ENCODE data around the gene TBC1D13.

The TBC1D13 gene

DNA sequence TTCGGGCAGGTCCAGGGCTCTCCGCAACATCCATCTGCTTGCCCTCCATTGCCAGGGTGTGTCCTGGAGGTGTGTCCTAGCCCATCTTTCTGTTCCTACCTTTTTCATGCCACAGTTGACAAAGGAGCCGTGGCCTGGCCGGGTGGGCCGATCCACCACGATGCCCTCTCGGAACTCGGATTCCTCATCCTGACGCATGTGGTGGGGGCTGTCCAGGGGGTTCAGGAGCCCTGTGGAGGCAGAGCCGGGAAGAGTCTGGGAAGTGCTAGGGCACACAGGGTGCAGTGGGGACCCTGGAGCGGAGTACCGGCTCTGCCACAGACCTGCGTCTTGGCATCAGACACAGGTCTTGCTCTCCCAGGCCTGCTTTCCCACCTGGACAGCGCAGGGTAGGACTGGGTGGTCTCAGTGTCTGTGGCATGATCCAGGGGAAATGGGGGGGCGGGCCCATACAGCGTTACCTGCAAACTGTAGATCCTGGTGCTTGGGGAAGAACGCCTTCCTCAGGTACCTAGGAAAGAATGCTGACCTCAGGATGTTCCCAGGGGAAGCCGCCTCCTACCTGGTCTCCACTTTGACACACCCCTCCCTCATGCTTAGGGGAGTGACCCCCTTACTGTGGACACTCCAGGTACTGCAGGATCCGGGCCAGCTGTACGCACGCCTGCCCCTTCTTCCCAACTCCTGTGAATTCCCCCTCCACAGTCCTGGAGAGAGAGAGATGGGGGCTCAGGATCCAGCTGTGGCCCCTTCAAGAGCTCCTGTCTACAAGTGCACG is 39.1 kb downstream of the TBC1D13 start:
- Histone ChIP-seq H3K9ac (ENCODE audit: low read depth, low read length, poor library complexity, severe bottlenecking) (no peak overlapping the region), H4K20me1 (ENCODE audit: insufficient read depth, low read length, poor library complexity, severe bottlenecking) (no peaks in the 10 kb centered on the region), H3K4me2 (ENCODE audit: low read depth, low read length, poor library complexity, severe bottlenecking) (no peak overlapping the region), H3K4me1 (ENCODE audit: insufficient read depth, low read length, poor library complexity, severe bottlenecking) (no peaks in the 10 kb centered on the region), H3K9me2 (replicated peaks; ENCODE audit: low read depth, low read length) (no peaks in the 10 kb centered on the region), H2AFZ (ENCODE audit: low read length) (no peak overlapping the region), H3K9me3 (ENCODE audit: insufficient read depth, low read depth, low read length) (no peaks in the 10 kb centered on the region), H3K79me2 (ENCODE audit: insufficient read depth, low read length) (peaks cover 12% of the 10 kb centered on the region), H3K36me3 (ENCODE audit: insufficient read depth, low read length) (peaks cover 15% of the 10 kb centered on the region; the same call in 1 of the 2 replicates), H3K27me3 (ENCODE audit: insufficient read depth, low read length, poor library complexity, severe bottlenecking) (no peaks in the 10 kb centered on the region), H3F3A (ENCODE audit: low read depth) (no peaks in the 10 kb centered on the region), H3K4me3 (ENCODE audit: low read length, poor library complexity, severe bottlenecking) (no peak overlapping the region)
- TF ChIP-seq, protein P1, sequence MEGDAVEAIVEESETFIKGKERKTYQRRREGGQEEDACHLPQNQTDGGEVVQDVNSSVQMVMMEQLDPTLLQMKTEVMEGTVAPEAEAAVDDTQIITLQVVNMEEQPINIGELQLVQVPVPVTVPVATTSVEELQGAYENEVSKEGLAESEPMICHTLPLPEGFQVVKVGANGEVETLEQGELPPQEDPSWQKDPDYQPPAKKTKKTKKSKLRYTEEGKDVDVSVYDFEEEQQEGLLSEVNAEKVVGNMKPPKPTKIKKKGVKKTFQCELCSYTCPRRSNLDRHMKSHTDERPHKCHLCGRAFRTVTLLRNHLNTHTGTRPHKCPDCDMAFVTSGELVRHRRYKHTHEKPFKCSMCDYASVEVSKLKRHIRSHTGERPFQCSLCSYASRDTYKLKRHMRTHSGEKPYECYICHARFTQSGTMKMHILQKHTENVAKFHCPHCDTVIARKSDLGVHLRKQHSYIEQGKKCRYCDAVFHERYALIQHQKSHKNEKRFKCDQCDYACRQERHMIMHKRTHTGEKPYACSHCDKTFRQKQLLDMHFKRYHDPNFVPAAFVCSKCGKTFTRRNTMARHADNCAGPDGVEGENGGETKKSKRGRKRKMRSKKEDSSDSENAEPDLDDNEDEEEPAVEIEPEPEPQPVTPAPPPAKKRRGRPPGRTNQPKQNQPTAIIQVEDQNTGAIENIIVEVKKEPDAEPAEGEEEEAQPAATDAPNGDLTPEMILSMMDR (conservative IDR thresholded peaks at IDR 0.05; ENCODE audit: low read length), result no peak
- no peak for TF ChIP-seq EZH2phosphoT487 (IDR thresholded peaks at IDR 0.05; ENCODE audit: borderline replicate concordance)

GRCh38 chr9:128828267-128828666 is 41.2 kb downstream of the TBC1D13 start:
- H3F3A ChIP-seq (ENCODE audit: low read depth), result no peaks in the 10 kb centered on the region
- H3K4me3 ChIP-seq (ENCODE audit: low read length, poor library complexity, severe bottlenecking), result peak overlapping the region; percentile 93
- peaks cover 7% of the 10 kb centered on the region; the same call in 1 of the 2 replicates for H3K36me3 ChIP-seq (ENCODE audit: insufficient read depth, low read length)
- peaks cover 12% of the 10 kb centered on the region for H3K79me2 ChIP-seq (ENCODE audit: insufficient read depth, low read length)
- TF ChIP-seq, protein P1 (conservative IDR thresholded peaks at IDR 0.05; ENCODE audit: low read length), result peak; percentile 18; the same call in 1 of the 2 replicates
- no peak for TF ChIP-seq EZH2phosphoT487 (IDR thresholded peaks at IDR 0.05; ENCODE audit: borderline replicate concordance)
- no peaks in the 10 kb centered on the region for H3K4me1 ChIP-seq (ENCODE audit: insufficient read depth, low read length, poor library complexity, severe bottlenecking)
- H3K9me3 ChIP-seq (ENCODE audit: insufficient read depth, low read depth, low read length), result no peaks in the 10 kb centered on the region
- H3K9me2 ChIP-seq (replicated peaks; ENCODE audit: low read depth, low read length), result no peaks in the 10 kb centered on the region
- peak overlapping the region; percentile 88 for H3K9ac ChIP-seq (ENCODE audit: low read depth, low read length, poor library complexity, severe bottlenecking)
- no peak overlapping the region for H2AFZ ChIP-seq (ENCODE audit: low read length)
- no peaks in the 10 kb centered on the region for H4K20me1 ChIP-seq (ENCODE audit: insufficient read depth, low read length, poor library complexity, severe bottlenecking)
- peak overlapping the region; percentile 90 for H3K4me2 ChIP-seq (ENCODE audit: low read depth, low read length, poor library complexity, severe bottlenecking)
- no peaks in the 10 kb centered on the region for H3K27me3 ChIP-seq (ENCODE audit: insufficient read depth, low read length, poor library complexity, severe bottlenecking)

DNA sequence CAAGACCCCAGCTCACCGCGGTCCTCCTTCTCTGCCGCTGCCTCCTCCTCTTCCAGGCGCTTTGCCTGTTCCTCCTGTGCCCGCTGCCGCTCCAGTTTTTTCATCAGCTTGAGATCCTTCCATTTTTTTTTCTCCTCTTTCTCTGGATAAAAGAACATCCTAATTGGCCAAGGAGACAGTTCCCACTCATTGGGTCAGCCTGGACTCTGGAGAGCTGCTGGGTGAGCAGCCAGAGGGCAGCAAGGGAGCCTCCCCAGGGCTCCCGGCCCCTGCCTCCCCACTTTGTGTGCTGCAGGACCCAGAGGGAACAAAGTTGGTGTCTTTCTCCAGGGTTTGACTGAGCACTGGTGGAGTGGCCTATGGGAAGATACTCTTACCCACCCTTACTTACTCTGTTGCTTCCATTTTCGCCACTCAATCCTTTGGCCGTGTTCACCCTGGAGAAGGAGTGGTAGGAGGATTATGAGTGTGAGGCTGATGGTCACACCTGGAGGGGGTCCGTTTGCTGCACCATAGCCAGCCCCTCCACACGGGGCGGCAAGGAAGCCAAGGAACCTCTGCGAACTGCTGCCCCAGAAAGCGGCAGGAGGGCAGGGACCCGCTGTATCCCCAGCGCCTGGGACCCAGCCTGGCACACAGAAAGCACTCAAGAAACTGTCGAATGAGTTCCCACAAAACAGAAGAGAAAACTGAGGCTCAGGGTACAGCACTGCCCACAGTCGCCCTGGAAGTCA is 41.8 kb downstream of the TBC1D13 start:
- no peaks in the 10 kb centered on the region for H3K9me2 ChIP-seq (replicated peaks; ENCODE audit: low read depth, low read length)
- H2AFZ ChIP-seq (ENCODE audit: low read length), result peak overlapping the region; percentile 75
- peak overlapping the region; percentile 93 for H3K4me3 ChIP-seq (ENCODE audit: low read length, poor library complexity, severe bottlenecking)
- peaks cover 7% of the 10 kb centered on the region; the same call in 1 of the 2 replicates for H3K36me3 ChIP-seq (ENCODE audit: insufficient read depth, low read length)
- no peaks in the 10 kb centered on the region for H3K9me3 ChIP-seq (ENCODE audit: insufficient read depth, low read depth, low read length)
- H3K79me2 ChIP-seq (ENCODE audit: insufficient read depth, low read length), result peaks cover 12% of the 10 kb centered on the region
- no peaks in the 10 kb centered on the region for H3K27me3 ChIP-seq (ENCODE audit: insufficient read depth, low read length, poor library complexity, severe bottlenecking)
- H4K20me1 ChIP-seq (ENCODE audit: insufficient read depth, low read length, poor library complexity, severe bottlenecking), result no peaks in the 10 kb centered on the region
- peak overlapping the region; percentile 90 for H3K4me2 ChIP-seq (ENCODE audit: low read depth, low read length, poor library complexity, severe bottlenecking)
- H3K4me1 ChIP-seq (ENCODE audit: insufficient read depth, low read length, poor library complexity, severe bottlenecking), result no peaks in the 10 kb centered on the region
- peak overlapping the region; percentile 88 for H3K9ac ChIP-seq (ENCODE audit: low read depth, low read length, poor library complexity, severe bottlenecking)
- TF ChIP-seq, protein P1 (conservative IDR thresholded peaks at IDR 0.05; ENCODE audit: low read length), result no peak
- no peak for TF ChIP-seq EZH2phosphoT487 (IDR thresholded peaks at IDR 0.05; ENCODE audit: borderline replicate concordance)
- no peaks in the 10 kb centered on the region for H3F3A ChIP-seq (ENCODE audit: low read depth)
